SK-N-SH treated with all-trans-retinoic acid at 6 μM for 48 hours (cell line): ENCODE results near the gene UHRF2.

Experiments
- ARNTL ChIP-seq: fragments of 450-650 bp; formaldehyde crosslinking; IDR thresholded peaks from 2 replicates; pipeline ENCODE4 v1.5.0; 2020; ENCODE audit warnings: low read depth, mild to moderate bottlenecking, moderate library complexity, borderline replicate concordance
- BACH2 ChIP-seq: fragments of 250-450 bp; sonication (Bioruptor Pico); IDR thresholded peaks from 2 replicates; pipeline ENCODE4 v1.9.0; 2021; ENCODE audit warnings: mild to moderate bottlenecking, borderline replicate concordance
- TCF4 ChIP-seq: fragments of 250-450 bp; sonication (Bioruptor Pico); IDR thresholded peaks from 2 replicates; pipeline ENCODE4 v1.8.0; 2021; ENCODE audit warnings: mild to moderate bottlenecking, moderate library complexity, borderline replicate concordance
- ZFP30 ChIP-seq: fragments of 450-650 bp; formaldehyde crosslinking; IDR thresholded peaks from 2 replicates; pipeline ENCODE4 v1.5.0; 2022; ENCODE audit warnings: mild to moderate bottlenecking, moderate library complexity
- TF ChIP-seq, protein P1 (sequence below): fragments of 250-450 bp; sonication (Bioruptor Pico); IDR thresholded peaks from 2 replicates; pipeline ENCODE4 v1.5.1; 2020; ENCODE audit warnings: low read depth, mild to moderate bottlenecking, moderate library complexity
- TF ChIP-seq, protein P2 (sequence below): fragments of 250-450 bp; sonication (Bioruptor Pico); IDR thresholded peaks from 2 replicates; pipeline ENCODE4 v1.8.0; 2020; ENCODE audit warnings: mild to moderate bottlenecking, moderate library complexity, borderline replicate concordance

DNA sequence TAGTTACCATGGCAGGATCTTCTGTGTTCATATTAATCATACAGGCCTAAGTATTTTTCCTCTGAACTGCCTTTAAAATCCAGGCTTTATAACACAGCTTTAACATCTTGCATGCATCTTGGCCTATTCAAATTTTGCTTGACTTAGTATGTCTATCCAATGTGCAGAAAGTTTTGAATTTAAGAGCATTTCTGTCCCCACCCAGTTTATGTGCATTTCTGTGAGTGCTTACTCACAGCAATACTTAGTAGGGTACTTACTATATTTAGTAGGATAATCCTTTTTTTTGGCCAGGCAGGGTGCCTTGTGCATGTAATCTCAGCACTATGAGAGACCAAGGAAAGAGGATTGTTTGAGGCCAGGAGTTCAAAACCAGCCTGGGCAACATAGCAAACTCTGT, 18.0 kb downstream of the UHRF2 start:
- no peak for TF ChIP-seq ARNTL (CRISPR knock-in tag)
- TF ChIP-seq BACH2 (CRISPR knock-in tag): no peak
- TF ChIP-seq, protein P1, sequence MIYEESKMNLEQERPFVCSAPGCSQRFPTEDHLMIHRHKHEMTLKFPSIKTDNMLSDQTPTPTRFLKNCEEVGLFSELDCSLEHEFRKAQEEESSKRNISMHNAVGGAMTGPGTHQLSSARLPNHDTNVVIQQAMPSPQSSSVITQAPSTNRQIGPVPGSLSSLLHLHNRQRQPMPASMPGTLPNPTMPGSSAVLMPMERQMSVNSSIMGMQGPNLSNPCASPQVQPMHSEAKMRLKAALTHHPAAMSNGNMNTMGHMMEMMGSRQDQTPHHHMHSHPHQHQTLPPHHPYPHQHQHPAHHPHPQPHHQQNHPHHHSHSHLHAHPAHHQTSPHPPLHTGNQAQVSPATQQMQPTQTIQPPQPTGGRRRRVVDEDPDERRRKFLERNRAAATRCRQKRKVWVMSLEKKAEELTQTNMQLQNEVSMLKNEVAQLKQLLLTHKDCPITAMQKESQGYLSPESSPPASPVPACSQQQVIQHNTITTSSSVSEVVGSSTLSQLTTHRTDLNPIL: no peak
- TF ChIP-seq ZFP30 (CRISPR knock-in tag): no peak
- TF ChIP-seq, protein P2, sequence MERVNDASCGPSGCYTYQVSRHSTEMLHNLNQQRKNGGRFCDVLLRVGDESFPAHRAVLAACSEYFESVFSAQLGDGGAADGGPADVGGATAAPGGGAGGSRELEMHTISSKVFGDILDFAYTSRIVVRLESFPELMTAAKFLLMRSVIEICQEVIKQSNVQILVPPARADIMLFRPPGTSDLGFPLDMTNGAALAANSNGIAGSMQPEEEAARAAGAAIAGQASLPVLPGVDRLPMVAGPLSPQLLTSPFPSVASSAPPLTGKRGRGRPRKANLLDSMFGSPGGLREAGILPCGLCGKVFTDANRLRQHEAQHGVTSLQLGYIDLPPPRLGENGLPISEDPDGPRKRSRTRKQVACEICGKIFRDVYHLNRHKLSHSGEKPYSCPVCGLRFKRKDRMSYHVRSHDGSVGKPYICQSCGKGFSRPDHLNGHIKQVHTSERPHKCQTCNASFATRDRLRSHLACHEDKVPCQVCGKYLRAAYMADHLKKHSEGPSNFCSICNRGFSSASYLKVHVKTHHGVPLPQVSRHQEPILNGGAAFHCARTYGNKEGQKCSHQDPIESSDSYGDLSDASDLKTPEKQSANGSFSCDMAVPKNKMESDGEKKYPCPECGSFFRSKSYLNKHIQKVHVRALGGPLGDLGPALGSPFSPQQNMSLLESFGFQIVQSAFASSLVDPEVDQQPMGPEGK (CRISPR knock-in tag): no peak
- no peak for TF ChIP-seq TCF4 (CRISPR knock-in tag)
